Stimulated activated CD8-positive, alpha-beta memory T cell treated with anti-CD3 and anti-CD28 coated beads, Interleukin-7, amount 100 ng/mL, for 48 hours (primary cell): ENCODE results near the gene HYPK.
A peak's percentile ranks its signal among the peaks of the same experiment; 100 is the strongest.

Experiments
- DNase-seq, 2 donors: peaks; one replicate each; pipeline ENCODE4 v3.0.0-alpha.2; 2020; ENCODE audit warnings: low read depth in 1 of 2; ENCODE audit errors: extremely low read depth in 1 of 2

Gene HYPK

GRCh38 chr15:43800286-43801141, at the start of gene HYPK:
HYPK (plus strand) TSS chr15:43800599; CDS start chr15:43800623, 24 bp downstream.
- peak; percentile 76 to 84 for DNase-seq

GRCh38 chr15:43751885-43752284, 48.5 kb upstream of the HYPK start:
- DNase-seq = no peak

- no peak for DNase-seq
Observed at GRCh38 chr15:43762824-43763223, 37.6 kb upstream of the HYPK start.

- DNase-seq = no peak
Observed at GRCh38 chr15:43763819-43764446, 36.5 kb upstream of the HYPK start.

GRCh38 chr15:43769584-43770228, 30.7 kb upstream of the HYPK start:
- DNase-seq = no peak

- DNase-seq = no peak
Observed at GRCh38 chr15:43771816-43772215, 28.6 kb upstream of the HYPK start.

GRCh38 chr15:43772624-43773023, 27.8 kb upstream of the HYPK start:
- no peak for DNase-seq

- DNase-seq = no peak
Observed at GRCh38 chr15:43774062-43774461, 26.3 kb upstream of the HYPK start.

- no peak for DNase-seq
Observed at GRCh38 chr15:43775411-43775965, 24.9 kb upstream of the HYPK start.

GRCh38 chr15:43776101-43776717, 24.2 kb upstream of the HYPK start:
- DNase-seq = no peak

GRCh38 chr15:43776718-43777266, 23.6 kb upstream of the HYPK start, which contains the start of gene ELL3:
ELL3 (minus strand) TSS chr15:43776966; CDS start chr15:43776901, 65 bp downstream.
- peak; percentile 54 to 59 for DNase-seq

GRCh38 chr15:43777267-43777914, 23.0 kb upstream of the HYPK start:
- DNase-seq = peak; percentile 81 to 89

GRCh38 chr15:43779016-43779415, 21.4 kb upstream of the HYPK start:
- no peak for DNase-seq

- no peak for DNase-seq
Observed at GRCh38 chr15:43789409-43789808, 11.0 kb upstream of the HYPK start.

- DNase-seq = peak; percentile 100
Observed at GRCh38 chr15:43791993-43792760, 8.2 kb upstream of the HYPK start, which contains the start of gene SERF2. SERF2 (plus strand) TSS chr15:43792320; CDS start chr15:43792377, 57 bp downstream.

- no peak for DNase-seq
Observed at GRCh38 chr15:43792761-43793476, 7.5 kb upstream of the HYPK start.

GRCh38 chr15:43793647-43794046, 6.8 kb upstream of the HYPK start:
- DNase-seq = no peak

- DNase-seq = no peak
Observed at GRCh38 chr15:43794269-43795037, 5.9 kb upstream of the HYPK start.
